SH-SY5Y (cell line): Measurements from ENCODE around the gene CNR1.

ENCODE experiments used
- GATA2 ChIP-seq: IDR thresholded peaks from 2 replicates; pipeline ENCODE4 v1.6.1; 2011; ENCODE audit warnings: mild to moderate bottlenecking, low read depth, low read length
- GATA3 ChIP-seq: IDR thresholded peaks from 2 replicates; pipeline ENCODE4 v1.6.1; 2011; ENCODE audit warnings: low read depth, mild to moderate bottlenecking, low read length, moderate library complexity

CNR1 gene

GRCh38 chr6:88163616-88164015 is 2.5 kb downstream of the CNR1 start:
- no peak for TF ChIP-seq GATA2
- TF ChIP-seq GATA3: no peak

GRCh38 chr6:88161940-88162339 is 4.2 kb downstream of the CNR1 start:
- no peak for TF ChIP-seq GATA3
- no peak for TF ChIP-seq GATA2

DNA sequence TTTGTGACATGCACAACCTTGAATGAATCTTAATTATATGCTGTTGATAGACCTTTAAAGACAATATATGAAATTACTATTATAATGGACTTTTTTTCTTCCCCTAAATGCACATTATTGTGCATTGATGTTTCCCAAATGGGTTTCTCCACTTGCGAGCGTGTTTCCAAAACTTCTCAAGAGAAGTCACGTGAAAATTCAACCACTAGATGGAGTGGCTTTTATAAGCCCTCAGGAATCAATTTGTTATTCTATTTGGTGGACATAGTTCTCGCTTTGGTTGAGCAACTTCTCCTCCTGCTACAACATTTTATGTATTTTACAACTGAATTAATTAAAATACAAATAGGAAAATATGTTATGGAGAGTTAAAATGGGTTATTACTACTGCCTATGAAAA is 9.0 kb downstream of the CNR1 start:
- no peak for TF ChIP-seq GATA3
- TF ChIP-seq GATA2: no peak

DNA sequence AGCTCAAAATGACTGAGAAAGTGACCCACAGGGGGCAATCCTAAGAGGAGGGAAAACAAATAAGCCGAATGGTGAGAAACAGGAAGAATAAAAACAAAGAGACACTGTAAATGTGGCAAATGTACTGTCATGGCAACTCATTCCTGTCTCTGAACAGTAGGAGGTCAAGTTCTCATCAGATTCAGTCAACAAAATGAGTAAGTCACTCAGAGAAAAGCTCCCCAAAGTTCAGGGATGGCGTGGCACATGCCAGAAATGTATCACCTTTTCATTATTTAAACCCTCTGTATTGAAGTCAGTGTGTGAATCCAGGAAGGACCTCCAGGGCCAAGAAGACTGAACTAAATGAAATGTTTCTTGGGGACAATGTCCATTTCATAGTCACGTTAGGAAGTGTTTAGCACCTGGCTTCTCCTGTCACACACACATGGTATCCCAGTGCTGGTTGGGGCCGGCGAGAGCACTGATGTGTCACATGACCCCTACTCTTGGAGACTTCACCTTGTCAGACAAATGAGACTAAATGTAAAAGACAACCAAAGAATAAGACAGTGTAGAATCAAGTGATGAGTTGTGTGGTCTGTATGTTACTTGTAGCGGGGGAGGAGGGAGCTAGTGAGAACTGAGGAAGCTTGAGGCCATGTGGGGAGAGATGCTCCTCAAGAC is 20.7 kb downstream of the CNR1 start:
- TF ChIP-seq GATA2: no peak
- no peak for TF ChIP-seq GATA3

DNA sequence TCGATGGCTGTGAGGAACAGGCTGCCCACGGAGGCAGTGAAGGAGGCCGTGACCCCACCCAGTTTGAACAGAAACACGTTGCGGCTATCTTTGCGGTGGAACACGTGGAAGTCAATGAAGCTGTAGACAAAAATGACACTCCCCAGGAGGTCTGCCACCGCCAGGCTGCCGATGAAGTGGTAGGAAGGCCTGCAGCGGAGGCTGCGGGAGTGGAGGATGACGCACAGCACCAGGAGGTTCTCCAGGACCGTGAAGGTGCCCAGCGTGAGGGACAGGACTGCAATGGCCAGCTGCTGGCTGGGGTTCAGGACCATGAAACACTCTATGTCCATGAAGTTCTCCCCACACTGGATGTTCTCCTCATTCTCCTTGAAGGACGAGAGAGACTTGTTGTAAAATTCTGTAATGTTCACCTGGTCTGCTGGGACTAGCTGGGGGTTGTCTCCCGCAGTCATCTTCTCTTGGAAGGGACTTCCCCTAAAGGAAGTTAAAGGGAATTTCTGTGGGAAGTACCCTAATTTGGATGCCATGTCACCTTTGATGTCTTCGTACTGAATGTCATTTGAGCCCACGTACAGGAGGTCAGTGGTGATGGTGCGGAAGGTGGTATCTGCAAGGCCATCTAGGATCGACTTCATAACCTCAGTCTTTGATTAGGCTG is 21.4 kb downstream of the CNR1 start:
- TF ChIP-seq GATA3: no peak
- TF ChIP-seq GATA2: no peak

DNA sequence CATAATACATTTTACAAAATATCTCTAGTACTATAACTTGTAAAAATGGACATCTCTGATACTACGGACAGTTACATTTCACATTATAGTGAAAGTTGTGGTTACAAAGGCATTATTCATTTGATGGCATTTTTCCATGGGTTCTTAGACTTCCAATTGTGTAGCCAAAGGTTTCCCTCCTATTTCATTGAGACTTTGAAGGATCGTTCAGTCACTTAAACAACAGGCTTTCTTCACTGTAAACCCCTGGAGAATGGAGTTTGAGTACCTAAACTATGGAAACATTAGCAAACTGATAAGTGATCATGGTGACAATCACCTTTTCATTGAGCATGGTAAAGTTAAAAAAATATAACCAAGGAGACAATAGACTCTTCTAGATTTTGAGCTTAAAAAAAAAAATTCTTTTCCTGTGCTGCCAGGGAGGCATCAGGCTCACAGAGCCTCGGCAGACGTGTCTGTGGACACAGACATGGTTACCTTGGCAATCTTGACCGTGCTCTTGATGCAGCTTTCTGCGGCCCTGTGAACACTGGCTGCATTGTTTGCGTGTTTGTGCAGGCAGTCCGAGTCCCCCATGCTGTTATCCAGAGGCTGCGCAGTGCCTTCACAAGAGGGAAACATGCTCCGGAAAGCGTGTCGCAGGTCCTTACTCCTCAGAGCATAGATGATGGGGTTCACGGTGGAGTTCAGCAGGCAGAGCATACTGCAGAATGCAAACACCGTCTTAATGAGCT is 22.6 kb downstream of the CNR1 start:
- TF ChIP-seq GATA3 (no peak), GATA2 (no peak)

DNA sequence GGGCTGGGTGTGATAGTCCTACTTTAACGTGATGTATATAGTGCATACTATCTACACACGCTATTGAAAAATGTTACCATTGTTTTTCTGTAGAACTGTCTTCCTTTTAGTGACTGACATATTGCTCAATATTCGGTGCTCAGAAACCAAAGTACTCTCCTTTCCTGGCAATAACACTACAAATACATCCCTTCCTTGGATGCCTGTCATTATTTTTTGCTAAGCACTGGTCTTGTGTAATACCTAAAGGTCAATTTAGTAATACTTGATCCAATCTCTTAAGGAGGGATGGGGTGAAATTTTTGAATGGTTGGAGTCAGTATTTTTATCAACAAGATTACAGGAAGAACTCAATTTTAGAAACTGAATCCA is 23.9 kb downstream of the CNR1 start:
- TF ChIP-seq GATA3 (no peak), GATA2 (no peak)

- no peak for TF ChIP-seq GATA3
- TF ChIP-seq GATA2: no peak
These were observed 24.4 kb downstream of the CNR1 start for GRCh38 chr6:88141561-88142296.

DNA sequence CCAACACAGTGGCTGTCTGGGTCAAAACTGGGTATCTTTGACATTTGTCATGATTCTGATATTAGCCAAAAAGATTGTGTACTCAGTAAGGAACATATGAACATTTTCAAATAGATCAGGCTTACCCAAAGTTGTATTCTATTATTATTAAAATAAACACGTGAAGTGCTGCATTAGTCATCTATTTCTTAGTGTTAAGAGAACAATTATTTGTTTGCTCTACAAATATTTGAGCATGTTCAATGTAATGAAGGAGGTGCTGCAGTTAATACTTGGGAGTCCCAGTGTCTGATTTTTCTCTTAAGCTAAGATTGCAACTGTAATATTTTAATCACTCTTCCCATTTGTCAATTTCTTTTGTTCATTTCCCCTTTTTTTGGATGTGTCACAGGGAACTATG is 28.2 kb downstream of the CNR1 start:
- TF ChIP-seq GATA2 (no peak), GATA3 (no peak)

DNA sequence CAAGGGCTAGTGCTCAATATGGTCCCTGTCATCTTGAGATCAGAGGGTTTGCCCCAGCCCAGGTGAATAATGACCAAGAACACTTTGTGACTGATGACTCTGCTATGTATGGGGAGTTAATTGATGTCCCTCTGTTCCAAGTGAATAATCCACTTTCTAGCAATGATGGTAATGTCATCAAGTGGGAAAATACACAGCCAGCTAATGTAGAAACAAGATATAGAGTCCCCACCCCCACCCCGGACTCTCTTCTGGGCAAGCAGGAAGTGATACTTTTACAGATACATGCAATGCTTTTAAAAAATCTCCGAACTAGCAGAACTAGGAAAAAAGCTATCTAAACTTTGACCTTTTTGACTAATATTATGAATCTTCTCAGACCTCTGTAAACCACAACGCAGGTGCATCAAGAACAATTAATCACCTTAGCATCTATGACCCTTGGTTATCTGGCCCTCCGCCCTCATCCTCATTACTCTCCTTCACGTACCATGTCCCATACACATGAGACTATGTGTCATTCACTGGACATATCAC is 30.5 kb downstream of the CNR1 start:
- no peak for TF ChIP-seq GATA2
- TF ChIP-seq GATA3: no peak

GRCh38 chr6:88134575-88134974 is 31.6 kb downstream of the CNR1 start:
- TF ChIP-seq GATA2: no peak
- no peak for TF ChIP-seq GATA3

DNA sequence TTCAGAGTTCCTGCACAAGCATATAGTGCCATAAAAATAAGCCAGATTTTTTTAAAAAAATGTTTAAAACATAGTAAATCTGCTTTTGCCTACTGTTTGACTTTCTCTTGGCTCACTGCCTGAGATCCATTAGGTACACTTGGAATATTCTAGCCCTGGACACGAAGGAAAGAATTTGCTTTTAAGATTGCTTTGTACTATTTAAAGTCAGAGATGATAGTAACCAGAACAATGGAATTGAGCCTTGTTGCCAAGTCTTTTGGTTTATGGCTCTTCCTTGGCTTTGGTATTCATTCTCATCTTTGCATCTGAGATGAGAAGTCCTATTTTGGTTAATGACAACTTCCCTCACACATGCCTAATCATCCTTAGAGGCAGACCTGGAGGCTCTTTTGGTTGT is 32.4 kb downstream of the CNR1 start:
- TF ChIP-seq GATA3: no peak
- TF ChIP-seq GATA2: no peak

GRCh38 chr6:88124925-88125557 is 41.1 kb downstream of the CNR1 start:
- TF ChIP-seq GATA2 (no peak), GATA3 (no peak)

DNA sequence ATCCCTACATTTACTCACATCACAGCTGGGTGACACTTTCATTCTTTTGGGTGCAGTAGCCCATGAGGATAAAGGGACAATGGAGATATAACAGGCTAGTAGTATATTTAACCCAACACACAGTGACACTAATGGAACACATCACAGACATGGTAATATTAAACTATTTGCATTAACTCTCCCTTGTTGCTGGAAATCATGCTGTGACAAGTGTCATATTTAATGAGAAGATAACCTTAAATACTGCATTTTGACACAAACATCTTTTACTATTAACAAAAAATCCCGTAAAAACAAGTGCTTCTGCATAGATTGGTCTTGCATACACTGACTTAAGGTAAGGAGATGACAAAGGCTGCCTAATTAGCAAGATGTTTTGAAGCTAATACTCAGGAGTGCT is 45.5 kb downstream of the CNR1 start:
- no peak for TF ChIP-seq GATA2
- no peak for TF ChIP-seq GATA3
